ENCODE results near the gene TEKTIP1. TPM values are rescaled to one million over a fixed set of nuclear protein-coding genes. Genes with fewer than 3 reads are reported as not detected.

The TEKTIP1 gene
- polyA plus RNA-seq, 1 donor from 2014 or later = not detected

- TF ChIP-seq MXI1 (conservative IDR thresholded peaks at IDR 0.05; ENCODE audit: poor library complexity, severe bottlenecking) (no peak), CTCF (IDR thresholded peaks at IDR 0.05; ENCODE audit: poor library complexity, severe bottlenecking) (no peak), REST (IDR thresholded peaks at IDR 0.05; ENCODE audit: borderline replicate concordance) (no peak), EP300 (conservative IDR thresholded peaks at IDR 0.05; ENCODE audit: poor library complexity, severe bottlenecking) (no peak)
- Histone ChIP-seq H2AFZ (ENCODE audit: low read depth, low read length) (no peak overlapping the region), H3K27ac (ENCODE audit: low read length) (no peak overlapping the region), H3K4me3 (ENCODE audit: low read length) (no peak overlapping the region), H3K9me3 (ENCODE audit: low read length) (no peaks in the 10 kb centered on the region), H3F3A (ENCODE audit: insufficient read depth, low read length, poor library complexity, severe bottlenecking) (no peaks in the 10 kb centered on the region), H3K79me2 (replicated peaks; ENCODE audit: insufficient read depth, low read length) (peaks cover 3% of the 10 kb centered on the region), H3K9ac (ENCODE audit: low read length) (no peak overlapping the region), H3K27me3 (ENCODE audit: insufficient read depth, low read depth, low read length) (no peaks in the 10 kb centered on the region), H4K20me1 (ENCODE audit: insufficient read depth) (no peaks in the 10 kb centered on the region), H3K36me3 (ENCODE audit: insufficient read depth, low read length) (no peaks in the 10 kb centered on the region), H3K4me2 (ENCODE audit: low read length) (no peak overlapping the region), H3K9me2 (ENCODE audit: insufficient read depth, low read length) (no peaks in the 10 kb centered on the region)
Observed at GRCh38 chr19:3493651-3494050, 45.3 kb upstream of the TEKTIP1 start.

GRCh38 chr19:3494051-3494450 lies 44.9 kb upstream of the TEKTIP1 start:
- H2AFZ ChIP-seq (ENCODE audit: low read depth, low read length) = no peak overlapping the region
- H3K27me3 ChIP-seq (ENCODE audit: insufficient read depth, low read depth, low read length) = no peaks in the 10 kb centered on the region
- H3F3A ChIP-seq (ENCODE audit: insufficient read depth, low read length, poor library complexity, severe bottlenecking) = no peaks in the 10 kb centered on the region
- H3K27ac ChIP-seq (ENCODE audit: low read length) = no peak overlapping the region
- no peak for TF ChIP-seq SMC3 (conservative IDR thresholded peaks at IDR 0.05; ENCODE audit: poor library complexity)
- TF ChIP-seq POLR2AphosphoS5 (IDR thresholded peaks at IDR 0.05) = no peak
- no peak for TF ChIP-seq EP300 (conservative IDR thresholded peaks at IDR 0.05; ENCODE audit: poor library complexity, severe bottlenecking)
- no peak for TF ChIP-seq REST (IDR thresholded peaks at IDR 0.05; ENCODE audit: borderline replicate concordance)
- TF ChIP-seq EZH2 (IDR thresholded peaks at IDR 0.05; ENCODE audit: borderline replicate concordance, insufficient read depth, low read length, poor library complexity, severe bottlenecking) = no peak
- no peak for TF ChIP-seq RAD21 (conservative IDR thresholded peaks at IDR 0.05)
- TF ChIP-seq MXI1 (conservative IDR thresholded peaks at IDR 0.05; ENCODE audit: poor library complexity, severe bottlenecking) = no peak
- no peak for TF ChIP-seq CTCF (IDR thresholded peaks at IDR 0.05; ENCODE audit: poor library complexity, severe bottlenecking)
- TF ChIP-seq TAF1 (IDR thresholded peaks at IDR 0.05; ENCODE audit: low read depth) = no peak
- H3K4me2 ChIP-seq (ENCODE audit: low read length) = no peak overlapping the region
- no peaks in the 10 kb centered on the region for H3K9me2 ChIP-seq (ENCODE audit: insufficient read depth, low read length)
- H3K79me2 ChIP-seq (replicated peaks; ENCODE audit: insufficient read depth, low read length) = peaks cover 3% of the 10 kb centered on the region
- H3K9me3 ChIP-seq (ENCODE audit: low read length) = no peaks in the 10 kb centered on the region
- no peak overlapping the region for H3K4me3 ChIP-seq (ENCODE audit: low read length)
- no peak overlapping the region for H3K9ac ChIP-seq (ENCODE audit: low read length)
- no peaks in the 10 kb centered on the region for H3K36me3 ChIP-seq (ENCODE audit: insufficient read depth, low read length)
- H4K20me1 ChIP-seq (ENCODE audit: insufficient read depth) = no peaks in the 10 kb centered on the region

All from neural cell (in vitro differentiated cells).